Stomach smooth muscle (tissue), 2 donors: Measurements from ENCODE around the gene VPS41.

ENCODE experiments used
- H3K27ac ChIP-seq: one replicate; pipeline ENCODE4 v1.7.0; 2013; ENCODE audit warnings: mild to moderate bottlenecking, low read length, inconsistent platforms
- H3K27me3 ChIP-seq, 2 donors: one replicate each; pipeline ENCODE4 v1.7.0; 2013; ENCODE audit warnings: low read length in 2 of 2; ENCODE audit not compliant: insufficient read depth in 2 of 2, control insufficient read depth in 1 of 2
- H3K36me3 ChIP-seq, 2 donors: one replicate each; pipeline ENCODE4 v1.7.0; 2013; ENCODE audit warnings: low read length in 2 of 2; ENCODE audit not compliant: control insufficient read depth in 2 of 2, insufficient read depth in 2 of 2
- H3K4me1 ChIP-seq: one replicate; pipeline ENCODE4 v1.7.0; 2013; ENCODE audit warnings: low read length; ENCODE audit not compliant: control insufficient read depth, insufficient read depth
- H3K4me3 ChIP-seq, 2 donors: one replicate each; pipeline ENCODE4 v1.7.0; 2013; ENCODE audit warnings: low read length in 2 of 2
- H3K9ac ChIP-seq, 2 donors: one replicate each; pipeline ENCODE4 v1.7.0; 2013; ENCODE audit warnings: low read length in 2 of 2, mild to moderate bottlenecking in 1 of 2
- H3K9me3 ChIP-seq, 2 donors: one replicate each; pipeline ENCODE4 v1.7.0; 2013; ENCODE audit warnings: low read length in 2 of 2; ENCODE audit not compliant: control insufficient read depth in 2 of 2
- donor health status: healthy.
- donor health status: Pancreatic carcinoma.

The VPS41 gene

GRCh38 chr7:38736138-38736537 is 172.9 kb downstream of the VPS41 start:
- H3K9ac ChIP-seq, result no peak overlapping the region
- peaks cover 0 to 11% of the 10 kb centered on the region in 2 donors for H3K36me3 ChIP-seq
- no peak overlapping the region for H3K4me3 ChIP-seq
- H3K27ac ChIP-seq, result no peak overlapping the region
- H3K9me3 ChIP-seq, result no peaks in the 10 kb centered on the region
- no peaks in the 10 kb centered on the region for H3K27me3 ChIP-seq
- no peaks in the 10 kb centered on the region for H3K4me1 ChIP-seq

GRCh38 chr7:38731215-38731614 is 177.8 kb downstream of the VPS41 start:
- Histone ChIP-seq H3K4me3 (no peak overlapping the region), H3K27ac (no peak overlapping the region), H3K9ac (no peak overlapping the region), H3K9me3 (no peaks in the 10 kb centered on the region), H3K36me3 (peaks cover 3 to 13% of the 10 kb centered on the region in 2 donors), H3K27me3 (no peaks in the 10 kb centered on the region), H3K4me1 (no peaks in the 10 kb centered on the region)

GRCh38 chr7:38728145-38728544 is 180.8 kb downstream of the VPS41 start:
- no peak overlapping the region for H3K9ac ChIP-seq
- H3K36me3 ChIP-seq, result peaks cover 13 to 14% of the 10 kb centered on the region in 2 donors
- no peak overlapping the region for H3K27ac ChIP-seq
- H3K4me1 ChIP-seq, result no peaks in the 10 kb centered on the region
- no peaks in the 10 kb centered on the region for H3K27me3 ChIP-seq
- H3K9me3 ChIP-seq, result no peaks in the 10 kb centered on the region
- no peak overlapping the region for H3K4me3 ChIP-seq

GRCh38 chr7:38727184-38727940 is 181.6 kb downstream of the VPS41 start:
- no peak overlapping the region for H3K27ac ChIP-seq
- H3K9me3 ChIP-seq, result no peaks in the 10 kb centered on the region
- peaks cover 13 to 14% of the 10 kb centered on the region in 2 donors for H3K36me3 ChIP-seq
- H3K27me3 ChIP-seq, result no peaks in the 10 kb centered on the region
- no peak overlapping the region for H3K9ac ChIP-seq
- H3K4me1 ChIP-seq, result no peaks in the 10 kb centered on the region
- no peak overlapping the region for H3K4me3 ChIP-seq

GRCh38 chr7:38723327-38723726 is 185.7 kb downstream of the VPS41 start:
- Histone ChIP-seq H3K36me3 (peaks cover 13 to 27% of the 10 kb centered on the region in 2 donors), H3K27me3 (no peaks in the 10 kb centered on the region), H3K27ac (no peak overlapping the region), H3K9ac (no peak overlapping the region), H3K9me3 (peaks cover 4 to 5% of the 10 kb centered on the region in 2 donors), H3K4me1 (no peaks in the 10 kb centered on the region), H3K4me3 (no peak overlapping the region)

- no peak overlapping the region for H3K4me3 ChIP-seq
- H3K27me3 ChIP-seq, result no peaks in the 10 kb centered on the region
- peaks cover 4 to 11% of the 10 kb centered on the region in 2 donors for H3K9me3 ChIP-seq
Measured at GRCh38 chr7:38716397-38716796, 192.6 kb downstream of the VPS41 start.

GRCh38 chr7:38709123-38709522 is 199.9 kb downstream of the VPS41 start:
- H3K9me3 ChIP-seq, result no peaks in the 10 kb centered on the region
- H3K9ac ChIP-seq, result no peak overlapping the region
- H3K27me3 ChIP-seq, result no peaks in the 10 kb centered on the region
- no peaks in the 10 kb centered on the region for H3K36me3 ChIP-seq
- no peak overlapping the region for H3K4me3 ChIP-seq
- no peak overlapping the region for H3K27ac ChIP-seq
- no peaks in the 10 kb centered on the region for H3K4me1 ChIP-seq

More at GRCh38 chr7:38716397-38716796, 192.6 kb downstream of the VPS41 start:
- H3K36me3 ChIP-seq, result peaks cover 4 to 6% of the 10 kb centered on the region in 2 donors
- no peaks in the 10 kb centered on the region for H3K4me1 ChIP-seq
- H3K27ac ChIP-seq, result no peak overlapping the region
- H3K9ac ChIP-seq, result no peak overlapping the region

GRCh38 chr7:38704751-38705150 is 204.2 kb downstream of the VPS41 start:
- Histone ChIP-seq H3K4me1 (no peaks in the 10 kb centered on the region), H3K27me3 (no peaks in the 10 kb centered on the region), H3K27ac (no peak overlapping the region), H3K9me3 (no peaks in the 10 kb centered on the region), H3K9ac (no peak overlapping the region), H3K4me3 (no peak overlapping the region), H3K36me3 (no peaks in the 10 kb centered on the region)

- Histone ChIP-seq H3K9ac (no peak overlapping the region), H3K27me3 (no peaks in the 10 kb centered on the region), H3K4me1 (no peaks in the 10 kb centered on the region), H3K9me3 (no peaks in the 10 kb centered on the region), H3K36me3 (no peaks in the 10 kb centered on the region), H3K27ac (no peak overlapping the region), H3K4me3 (no peak overlapping the region)
Measured at GRCh38 chr7:38704041-38704547, 204.9 kb downstream of the VPS41 start.

GRCh38 chr7:38703093-38703492 is 205.9 kb downstream of the VPS41 start:
- Histone ChIP-seq H3K27ac (no peak overlapping the region), H3K4me3 (no peak overlapping the region), H3K9me3 (no peaks in the 10 kb centered on the region), H3K9ac (no peak overlapping the region), H3K36me3 (no peaks in the 10 kb centered on the region), H3K27me3 (no peaks in the 10 kb centered on the region), H3K4me1 (no peaks in the 10 kb centered on the region)

- no peaks in the 10 kb centered on the region for H3K36me3 ChIP-seq
- H3K4me1 ChIP-seq, result no peaks in the 10 kb centered on the region
- no peak overlapping the region for H3K27ac ChIP-seq
- no peak overlapping the region for H3K9ac ChIP-seq
- H3K4me3 ChIP-seq, result no peak overlapping the region
- H3K9me3 ChIP-seq, result no peaks in the 10 kb centered on the region
- H3K27me3 ChIP-seq, result no peaks in the 10 kb centered on the region
Measured at GRCh38 chr7:38702002-38702535, 206.9 kb downstream of the VPS41 start.
